ENCODE measurements around the gene MET. TPM values are rescaled to one million over a fixed set of nuclear protein-coding genes. Genes with fewer than 3 reads are reported as not detected.

The MET gene
- total RNA-seq, 1 donor from 2014 or later = 7.0 TPM

GRCh38 chr7:116698930-116699721 is 27.1 kb downstream of the MET start:
- Histone ChIP-seq H3K4me1 (no peaks in the 10 kb centered on the region), H3K79me2 (ENCODE audit: low read depth) (no peaks in the 10 kb centered on the region), H3K36me3 (no peaks in the 10 kb centered on the region), H2AFZ (replicated peaks) (no peak overlapping the region), H3K4me2 (no peak overlapping the region), H3F3A (ENCODE audit: low read depth) (no peaks in the 10 kb centered on the region), H3K9ac (no peak overlapping the region), H4K20me1 (ENCODE audit: low read depth) (no peaks in the 10 kb centered on the region), H3K27ac (no peak overlapping the region), H3K4me3 (no peak overlapping the region), H3K9me3 (ENCODE audit: low read depth) (no peaks in the 10 kb centered on the region), H3K27me3 (no peaks in the 10 kb centered on the region)
- Mint-ChIP-seq H3K4me3 (no peak overlapping the region), H3K36me3 (no peaks in the 10 kb centered on the region), H3K27me3 (ENCODE audit: insufficient read depth, low read depth) (no peaks in the 10 kb centered on the region), H3K9me3 (no peaks in the 10 kb centered on the region), H3K4me1 (no peaks in the 10 kb centered on the region), H3K27ac (no peak overlapping the region)
- DNase-seq (ENCODE audit: low spot score) = no peak
- no peak for TF ChIP-seq EZH2 (IDR thresholded peaks at IDR 0.05)
- no peak for TF ChIP-seq EZH2phosphoT487 (IDR thresholded peaks at IDR 0.05)
- TF ChIP-seq, protein P1, sequence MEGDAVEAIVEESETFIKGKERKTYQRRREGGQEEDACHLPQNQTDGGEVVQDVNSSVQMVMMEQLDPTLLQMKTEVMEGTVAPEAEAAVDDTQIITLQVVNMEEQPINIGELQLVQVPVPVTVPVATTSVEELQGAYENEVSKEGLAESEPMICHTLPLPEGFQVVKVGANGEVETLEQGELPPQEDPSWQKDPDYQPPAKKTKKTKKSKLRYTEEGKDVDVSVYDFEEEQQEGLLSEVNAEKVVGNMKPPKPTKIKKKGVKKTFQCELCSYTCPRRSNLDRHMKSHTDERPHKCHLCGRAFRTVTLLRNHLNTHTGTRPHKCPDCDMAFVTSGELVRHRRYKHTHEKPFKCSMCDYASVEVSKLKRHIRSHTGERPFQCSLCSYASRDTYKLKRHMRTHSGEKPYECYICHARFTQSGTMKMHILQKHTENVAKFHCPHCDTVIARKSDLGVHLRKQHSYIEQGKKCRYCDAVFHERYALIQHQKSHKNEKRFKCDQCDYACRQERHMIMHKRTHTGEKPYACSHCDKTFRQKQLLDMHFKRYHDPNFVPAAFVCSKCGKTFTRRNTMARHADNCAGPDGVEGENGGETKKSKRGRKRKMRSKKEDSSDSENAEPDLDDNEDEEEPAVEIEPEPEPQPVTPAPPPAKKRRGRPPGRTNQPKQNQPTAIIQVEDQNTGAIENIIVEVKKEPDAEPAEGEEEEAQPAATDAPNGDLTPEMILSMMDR (IDR thresholded peaks at IDR 0.05) = no peak

- no peaks in the 10 kb centered on the region for H3K9me3 ChIP-seq (ENCODE audit: low read depth)
- no peak overlapping the region for H3K27ac ChIP-seq
- no peak overlapping the region for H3K4me3 ChIP-seq
- H2AFZ ChIP-seq (replicated peaks) = no peak overlapping the region
- Mint-ChIP-seq H3K4me3 (no peak overlapping the region), H3K9me3 (no peaks in the 10 kb centered on the region), H3K27me3 (ENCODE audit: insufficient read depth, low read depth) (no peaks in the 10 kb centered on the region), H3K27ac (no peak overlapping the region), H3K4me1 (no peaks in the 10 kb centered on the region), H3K36me3 (no peaks in the 10 kb centered on the region)
- no peaks in the 10 kb centered on the region for H3K36me3 ChIP-seq
- no peak overlapping the region for H3K9ac ChIP-seq
- TF ChIP-seq EZH2 (IDR thresholded peaks at IDR 0.05) = no peak
- no peak for TF ChIP-seq EZH2phosphoT487 (IDR thresholded peaks at IDR 0.05)
- TF ChIP-seq, protein P1 (IDR thresholded peaks at IDR 0.05) = no peak
- DNase-seq (ENCODE audit: low spot score) = no peak
- no peaks in the 10 kb centered on the region for H3K27me3 ChIP-seq
- no peaks in the 10 kb centered on the region for H3K79me2 ChIP-seq (ENCODE audit: low read depth)
- no peaks in the 10 kb centered on the region for H4K20me1 ChIP-seq (ENCODE audit: low read depth)
- no peak overlapping the region for H3K4me2 ChIP-seq
- H3K4me1 ChIP-seq = no peaks in the 10 kb centered on the region
- no peaks in the 10 kb centered on the region for H3F3A ChIP-seq (ENCODE audit: low read depth)
Observed at GRCh38 chr7:116699722-116700120, 27.7 kb downstream of the MET start.

DNA sequence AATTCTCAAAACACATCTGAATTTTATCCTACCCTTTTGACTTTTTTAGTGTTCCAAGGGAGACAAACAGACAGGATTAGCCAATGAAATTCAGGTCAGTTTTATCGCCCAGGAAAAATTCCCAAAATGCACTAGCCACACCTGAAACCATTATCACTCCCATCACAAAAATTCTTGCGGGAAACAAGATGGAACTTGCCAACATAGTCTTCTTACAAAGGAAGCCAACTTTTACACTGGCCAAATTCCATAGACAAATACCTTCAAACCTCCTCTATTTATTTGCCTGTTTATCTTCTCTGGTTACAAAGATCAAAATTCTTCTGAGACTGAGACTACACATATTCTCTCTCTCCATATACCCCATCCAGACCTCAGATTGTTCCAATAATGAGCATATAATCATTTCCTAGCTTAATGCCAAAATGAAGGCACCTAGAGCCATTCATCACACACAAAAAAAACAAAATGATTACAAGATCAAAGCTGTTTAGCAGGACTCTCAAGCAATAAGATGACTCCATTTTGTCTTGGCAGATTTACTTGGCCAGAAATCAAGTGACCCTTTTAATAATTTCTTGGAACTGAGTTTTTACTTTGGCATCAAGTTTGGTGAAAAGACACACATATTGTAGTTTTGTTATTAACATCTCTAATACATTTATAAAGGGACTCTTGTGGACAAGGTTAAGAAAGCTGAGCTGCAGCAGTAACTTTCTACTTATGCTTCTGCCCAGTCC is 30.2 kb downstream of the MET start:
- Histone ChIP-seq H3K27ac (no peak overlapping the region), H3K27me3 (no peaks in the 10 kb centered on the region), H3F3A (ENCODE audit: low read depth) (no peaks in the 10 kb centered on the region), H3K4me2 (no peak overlapping the region), H3K9ac (no peak overlapping the region), H3K79me2 (ENCODE audit: low read depth) (no peaks in the 10 kb centered on the region), H2AFZ (replicated peaks) (no peak overlapping the region), H3K36me3 (no peaks in the 10 kb centered on the region), H3K9me3 (ENCODE audit: low read depth) (no peaks in the 10 kb centered on the region), H3K4me3 (no peak overlapping the region), H4K20me1 (ENCODE audit: low read depth) (no peaks in the 10 kb centered on the region), H3K4me1 (no peaks in the 10 kb centered on the region)
- TF ChIP-seq EZH2phosphoT487 (IDR thresholded peaks at IDR 0.05) (no peak), EZH2 (IDR thresholded peaks at IDR 0.05) (no peak)
- TF ChIP-seq, protein P1 (IDR thresholded peaks at IDR 0.05) = no peak
- no peaks in the 10 kb centered on the region for H3K36me3 Mint-ChIP-seq
- no peaks in the 10 kb centered on the region for H3K4me1 Mint-ChIP-seq
- H3K4me3 Mint-ChIP-seq = no peak overlapping the region
- H3K9me3 Mint-ChIP-seq = no peaks in the 10 kb centered on the region
- no peak for DNase-seq (ENCODE audit: low spot score)
- H3K27me3 Mint-ChIP-seq (ENCODE audit: insufficient read depth, low read depth) = no peaks in the 10 kb centered on the region
- H3K27ac Mint-ChIP-seq = no peak overlapping the region
